Measurements from ENCODE around the gene TSSK6. TPM values are rescaled to one million over a fixed set of nuclear protein-coding genes. Genes with fewer than 3 reads are reported as not detected.
A peak's percentile ranks its signal among the peaks of the same experiment; 100 is the strongest.

Gene TSSK6
- total and polyA plus RNA-seq, 2 of the 4 experiments (the other 2 are of a cell fraction): 1.3 to 2.2 TPM

DNA sequence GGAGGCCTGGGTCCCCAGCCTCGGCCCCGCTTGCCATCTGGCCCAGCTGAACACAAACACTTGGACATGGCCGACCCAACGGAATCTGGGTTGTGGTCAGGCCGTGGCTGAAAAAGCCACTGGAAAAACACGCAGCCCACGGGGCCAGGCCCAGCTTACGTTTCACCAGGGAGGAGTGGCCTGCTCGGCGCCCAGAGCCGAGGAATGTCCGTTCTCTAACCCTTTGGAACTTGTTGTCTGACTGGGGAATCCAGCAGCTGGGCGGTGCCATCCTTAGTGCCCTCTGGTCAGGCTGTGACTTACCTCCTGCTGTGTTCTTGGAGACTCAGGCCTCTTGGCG, 36.5 kb upstream of the TSSK6 start:
- H3K79me1 ChIP-seq (ENCODE audit: low read depth in 1 of 2, low read length in 2 of 2): no peaks in the 10 kb centered on the region
- H3K4me1 ChIP-seq (ENCODE audit: control insufficient read depth, insufficient read depth, low read length): no peaks in the 10 kb centered on the region
- no peaks in the 10 kb centered on the region; the same call in 1 of the 2 replicates for H4K20me1 ChIP-seq (ENCODE audit: insufficient read depth, low read length)
- H2AK5ac ChIP-seq (ENCODE audit: low read depth, low read length): no peak overlapping the region
- no peak overlapping the region for H4K5ac ChIP-seq (ENCODE audit: low read depth, low read length)
- WGBS, 2 experiments (ENCODE audit: extremely low coverage in 2 of 2, insufficient read length in 1 of 2): 70% methylated on average over 13 of the region's 14 CpGs; no CpG with 5 or more reads in 1 of the 2 experiments
- H3K4me2 ChIP-seq (ENCODE audit: low read depth, low read length): no peak overlapping the region
- peak; percentile 15 for DNase-seq
- H3K4ac ChIP-seq (ENCODE audit: low read depth, low read length): no peak overlapping the region; the same call in 1 of the 2 replicates
- dilution Hi-C loops (cut with HindIII; ENCODE audit: low sequenced_read_pairs, unreplicated experiment): no loop called here
- H3K9me1 ChIP-seq (ENCODE audit: insufficient read depth, low read length): no peaks in the 10 kb centered on the region
- TF ChIP-seq FOS (IDR thresholded peaks at IDR 0.05; ENCODE audit: low read depth, low read length) (no peak), BHLHE40 (IDR thresholded peaks at IDR 0.05; ENCODE audit: low read depth, low read length) (no peak), NFE2L2 (IDR thresholded peaks at IDR 0.05; ENCODE audit: low read depth, low read length) (no peak)
- TF ChIP-seq, protein P1, sequence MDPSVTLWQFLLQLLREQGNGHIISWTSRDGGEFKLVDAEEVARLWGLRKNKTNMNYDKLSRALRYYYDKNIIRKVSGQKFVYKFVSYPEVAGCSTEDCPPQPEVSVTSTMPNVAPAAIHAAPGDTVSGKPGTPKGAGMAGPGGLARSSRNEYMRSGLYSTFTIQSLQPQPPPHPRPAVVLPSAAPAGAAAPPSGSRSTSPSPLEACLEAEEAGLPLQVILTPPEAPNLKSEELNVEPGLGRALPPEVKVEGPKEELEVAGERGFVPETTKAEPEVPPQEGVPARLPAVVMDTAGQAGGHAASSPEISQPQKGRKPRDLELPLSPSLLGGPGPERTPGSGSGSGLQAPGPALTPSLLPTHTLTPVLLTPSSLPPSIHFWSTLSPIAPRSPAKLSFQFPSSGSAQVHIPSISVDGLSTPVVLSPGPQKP (IDR thresholded peaks at IDR 0.05; ENCODE audit: borderline replicate concordance, low read depth, low read length): no peak
- H2BK15ac ChIP-seq (ENCODE audit: low read depth, low read length): no peak overlapping the region
- intact Hi-C loops (cut with micrococcal nuclease): loop anchor here (5.0 kb wide), 1 partner anchor 90 kb away; the partner anchor contains the start of gene GMIP
- H2BK120ac ChIP-seq (ENCODE audit: low read depth, low read length): no peak overlapping the region
- ChIA-PET CTCF (interaction anchor here (1.0 to 2.2 kb wide), 2 partner anchors 19 to 22 kb away, joined by 3 to 6 read pairs; no protein-coding TSS in a partner anchor), POLR2A (ENCODE audit: unreplicated experiment) (no interaction called here)
- no peak overlapping the region for H3K14ac ChIP-seq (replicated peaks; ENCODE audit: low read depth, low read length)
- H3K4me3 ChIP-seq (ENCODE audit: insufficient read depth, low read depth, low read length): no peak overlapping the region
- no peak overlapping the region for H3K23ac ChIP-seq (ENCODE audit: low read depth, low read length)
- no peak overlapping the region for H3K56ac ChIP-seq (ENCODE audit: extremely low read depth, insufficient read depth, low read length)
- H4K91ac ChIP-seq (ENCODE audit: insufficient read depth, low read depth, low read length): no peak overlapping the region
- no peak overlapping the region for H3K18ac ChIP-seq (ENCODE audit: low read depth, low read length)
- in situ Hi-C loops (cut with MboI; ENCODE audit: low sequenced_read_pairs): no loop called here
- H3K27ac ChIP-seq (ENCODE audit: insufficient read depth, low read length): no peak overlapping the region
- peak overlapping the region; percentile 4 for H2AFZ ChIP-seq (replicated peaks; ENCODE audit: low read length, poor library complexity)
- no TSS peak for BruUV-seq (replicated peaks)
- no peaks in the 10 kb centered on the region for H3K36me3 ChIP-seq (ENCODE audit: control insufficient read depth, insufficient read depth, low read length)
- H3K9me3 ChIP-seq (ENCODE audit: control insufficient read depth, insufficient read depth, low read length): no peaks in the 10 kb centered on the region
- no peak overlapping the region for H2BK20ac ChIP-seq (ENCODE audit: low read depth, low read length)
- peaks cover 12% of the 10 kb centered on the region; the same call in 1 of the 2 replicates for H3K27me3 ChIP-seq (ENCODE audit: control insufficient read depth, insufficient read depth, low read length)
- no peak overlapping the region for H2BK5ac ChIP-seq (ENCODE audit: low read depth, low read length, poor library complexity, severe bottlenecking)
- no peak overlapping the region for H3K9ac ChIP-seq (ENCODE audit: low read depth, low read length)
- no peak overlapping the region for H4K8ac ChIP-seq (ENCODE audit: low read depth in 2 of 2, low read length in 2 of 2)
- no peak for ATAC-seq (ENCODE audit: low read depth)
- peak overlapping the region; percentile 63 for H2AK9ac ChIP-seq (replicated peaks; ENCODE audit: low read depth, low read length, poor library complexity)

All from IMR-90 (cell line).